Breast epithelium (tissue), 3 donors: ENCODE results near the gene GPAT2.
"Not testable (repeated sequence)": the region's sequence is repeated elsewhere in the genome, so short reads cannot be mapped to it uniquely, and the experiment has no call there.

ENCODE experiments used
- CTCF ChIP-seq, 3 donors: fragments of 450-650 bp; IDR thresholded peaks; one replicate each; pipeline ENCODE4 v1.5.1; 2016 to 2017; ENCODE audit warnings: antibody characterized with exemption in 3 of 3, mild to moderate bottlenecking in 3 of 3, moderate library complexity in 3 of 3
- POLR2A ChIP-seq: fragments of 450-650 bp; IDR thresholded peaks from one replicate; pipeline ENCODE4 v1.6.1; 2016; ENCODE audit warnings: antibody characterized with exemption, mild to moderate bottlenecking, moderate library complexity
- POLR2AphosphoS5 ChIP-seq, 3 donors: sonication (generic); formaldehyde crosslinking; IDR thresholded peaks; one replicate each; pipeline ENCODE4 v1.6.1; 2017; ENCODE audit warnings: antibody characterized with exemption in 3 of 3

GRCh38 chr2:96071977-96072491, 37.3 kb upstream of the GPAT2 start:
- not testable (repeated sequence) for TF ChIP-seq CTCF (IDR thresholded peaks at IDR 0.05); POLR2A; POLR2AphosphoS5 (IDR thresholded peaks at IDR 0.05)
